LNCaP clone FGC (cell line): ENCODE data around the gene IFT81.
"Not testable (repeated sequence)": the region's sequence is repeated elsewhere in the genome, so short reads cannot be mapped to it uniquely, and the experiment has no call there.

Experiments
- DNase-seq: peaks from one replicate; pipeline ENCODE4 v3.0.0-alpha.2; 2011; ENCODE audit warnings: low read depth
- H3K4me3 ChIP-seq: 2 replicates; pipeline ENCODE4 v1.5.1; 2011; ENCODE audit warnings: mild to moderate bottlenecking, low read depth, low read length, control low read depth
- TF ChIP-seq, protein P1 (sequence below): IDR thresholded peaks from 2 replicates; pipeline ENCODE4 v1.5.1; 2012; ENCODE audit warnings: mild to moderate bottlenecking; ENCODE audit not compliant: control insufficient read depth, insufficient read depth; ENCODE audit errors: extremely low read depth

Gene IFT81

DNA sequence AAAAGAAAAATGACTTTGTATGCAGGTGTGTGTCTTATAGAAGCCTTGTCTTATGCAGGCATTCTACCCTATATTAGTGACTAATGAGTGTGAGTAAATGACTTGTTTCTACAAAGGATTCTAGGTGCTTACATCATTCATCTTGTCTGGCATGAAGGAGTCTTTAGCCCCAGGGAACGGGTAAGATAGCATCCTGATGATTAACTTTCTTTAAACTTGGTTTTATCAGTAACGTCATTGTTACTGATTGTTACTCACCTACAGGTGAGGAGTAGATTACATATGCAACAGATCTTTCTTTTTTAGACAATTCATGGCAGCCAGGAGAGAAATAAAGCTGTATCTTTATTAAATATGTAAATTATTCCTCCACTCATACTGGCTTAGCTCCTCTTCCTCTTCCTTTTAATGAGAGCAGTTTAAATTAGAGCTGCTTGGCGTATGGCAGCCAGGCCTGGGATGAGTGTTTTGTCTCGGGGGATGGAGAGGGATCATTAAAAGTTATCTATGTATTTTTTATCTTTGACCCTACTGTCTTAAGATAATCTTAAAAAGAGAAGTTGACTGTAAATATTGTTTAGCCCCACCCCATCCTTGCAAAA lies 99.7 kb downstream of the IFT81 start:
- TF ChIP-seq, protein P1, sequence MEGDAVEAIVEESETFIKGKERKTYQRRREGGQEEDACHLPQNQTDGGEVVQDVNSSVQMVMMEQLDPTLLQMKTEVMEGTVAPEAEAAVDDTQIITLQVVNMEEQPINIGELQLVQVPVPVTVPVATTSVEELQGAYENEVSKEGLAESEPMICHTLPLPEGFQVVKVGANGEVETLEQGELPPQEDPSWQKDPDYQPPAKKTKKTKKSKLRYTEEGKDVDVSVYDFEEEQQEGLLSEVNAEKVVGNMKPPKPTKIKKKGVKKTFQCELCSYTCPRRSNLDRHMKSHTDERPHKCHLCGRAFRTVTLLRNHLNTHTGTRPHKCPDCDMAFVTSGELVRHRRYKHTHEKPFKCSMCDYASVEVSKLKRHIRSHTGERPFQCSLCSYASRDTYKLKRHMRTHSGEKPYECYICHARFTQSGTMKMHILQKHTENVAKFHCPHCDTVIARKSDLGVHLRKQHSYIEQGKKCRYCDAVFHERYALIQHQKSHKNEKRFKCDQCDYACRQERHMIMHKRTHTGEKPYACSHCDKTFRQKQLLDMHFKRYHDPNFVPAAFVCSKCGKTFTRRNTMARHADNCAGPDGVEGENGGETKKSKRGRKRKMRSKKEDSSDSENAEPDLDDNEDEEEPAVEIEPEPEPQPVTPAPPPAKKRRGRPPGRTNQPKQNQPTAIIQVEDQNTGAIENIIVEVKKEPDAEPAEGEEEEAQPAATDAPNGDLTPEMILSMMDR, result no peak
- H3K4me3 ChIP-seq, result no peak overlapping the region
- no peak for DNase-seq

- TF ChIP-seq, protein P1, result peak; percentile 57
- DNase-seq, result peak; percentile 41
- H3K4me3 ChIP-seq, result no peak overlapping the region
These were observed 100.5 kb downstream of the IFT81 start for GRCh38 chr12:110224379-110225304.

- TF ChIP-seq, protein P1, result no peak
- H3K4me3 ChIP-seq, result no peak overlapping the region
- DNase-seq, result no peak
These were observed 103.0 kb downstream of the IFT81 start for GRCh38 chr12:110227138-110227537.

DNA sequence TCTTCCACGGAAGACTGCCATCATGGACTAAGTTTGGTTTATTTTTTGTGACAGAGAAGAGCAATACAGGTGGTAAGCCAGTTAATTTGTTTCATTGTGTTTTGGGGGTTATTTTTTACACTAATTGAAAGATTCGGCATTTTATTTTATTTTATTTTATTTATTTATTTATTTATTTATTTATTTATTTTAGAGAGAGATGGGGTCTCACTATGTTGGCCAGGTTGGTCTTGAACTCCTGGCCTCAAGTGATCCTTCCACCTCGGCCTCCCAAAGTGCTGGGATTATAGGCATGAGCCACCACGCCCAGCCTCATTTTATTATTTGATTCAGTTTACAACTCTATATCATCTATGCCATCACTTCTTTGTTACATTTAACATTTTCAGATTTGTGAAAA lies 104.2 kb downstream of the IFT81 start:
- not testable (repeated sequence) for H3K4me3 ChIP-seq, DNase-seq

DNA sequence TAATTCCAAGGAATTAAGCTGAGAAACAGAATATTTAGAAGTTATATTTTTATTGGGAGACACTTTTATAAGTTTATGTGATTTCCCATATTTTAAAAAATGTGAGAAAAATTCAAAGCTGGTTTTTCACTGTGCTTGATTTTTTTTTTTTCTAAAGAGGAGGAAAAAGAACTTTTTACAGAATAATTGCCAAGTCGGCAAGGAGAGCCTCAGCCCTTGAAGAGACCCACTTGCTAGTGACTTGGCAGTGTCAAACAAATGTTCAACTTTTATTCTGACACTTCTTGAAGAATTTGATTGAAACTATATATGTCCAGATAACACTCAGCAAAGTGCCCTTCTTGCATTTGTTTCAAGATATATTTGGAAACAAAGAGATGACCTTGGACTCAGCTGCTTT lies 104.6 kb downstream of the IFT81 start:
- no peak for DNase-seq
- TF ChIP-seq, protein P1, result no peak
- H3K4me3 ChIP-seq, result no peak overlapping the region

- TF ChIP-seq, protein P1, result no peak
- no peak for DNase-seq
- no peak overlapping the region for H3K4me3 ChIP-seq
These were observed 105.3 kb downstream of the IFT81 start for GRCh38 chr12:110229409-110229808.

- TF ChIP-seq, protein P1, result no peak
- DNase-seq, result no peak
- no peak overlapping the region for H3K4me3 ChIP-seq
These were observed 106.5 kb downstream of the IFT81 start for GRCh38 chr12:110230655-110231054.
